Coronary artery (tissue), 2 donors: ENCODE data around the gene DUSP1.

Source experiments
- DNase-seq: peaks from one replicate; pipeline ENCODE4 v3.0.0-alpha.2; 2017; ENCODE audit warnings: low spot score
- H3K27ac ChIP-seq, 2 donors: fragments of 200-600 bp; sonication (generic); one replicate each; pipeline ENCODE4 v1.5.1; 2016 to 2019
- H3K4me3 ChIP-seq: fragments of 200-600 bp; sonication (generic); 2 replicates; pipeline ENCODE4 v1.5.1; 2016; ENCODE audit warnings: mild to moderate bottlenecking, moderate library complexity
- TF ChIP-seq, protein P1 (sequence below): fragments of 200-600 bp; sonication (generic); IDR thresholded peaks from one replicate; pipeline ENCODE4 v1.5.1; 2019; ENCODE audit warnings: antibody characterized with exemption

Gene DUSP1

DNA sequence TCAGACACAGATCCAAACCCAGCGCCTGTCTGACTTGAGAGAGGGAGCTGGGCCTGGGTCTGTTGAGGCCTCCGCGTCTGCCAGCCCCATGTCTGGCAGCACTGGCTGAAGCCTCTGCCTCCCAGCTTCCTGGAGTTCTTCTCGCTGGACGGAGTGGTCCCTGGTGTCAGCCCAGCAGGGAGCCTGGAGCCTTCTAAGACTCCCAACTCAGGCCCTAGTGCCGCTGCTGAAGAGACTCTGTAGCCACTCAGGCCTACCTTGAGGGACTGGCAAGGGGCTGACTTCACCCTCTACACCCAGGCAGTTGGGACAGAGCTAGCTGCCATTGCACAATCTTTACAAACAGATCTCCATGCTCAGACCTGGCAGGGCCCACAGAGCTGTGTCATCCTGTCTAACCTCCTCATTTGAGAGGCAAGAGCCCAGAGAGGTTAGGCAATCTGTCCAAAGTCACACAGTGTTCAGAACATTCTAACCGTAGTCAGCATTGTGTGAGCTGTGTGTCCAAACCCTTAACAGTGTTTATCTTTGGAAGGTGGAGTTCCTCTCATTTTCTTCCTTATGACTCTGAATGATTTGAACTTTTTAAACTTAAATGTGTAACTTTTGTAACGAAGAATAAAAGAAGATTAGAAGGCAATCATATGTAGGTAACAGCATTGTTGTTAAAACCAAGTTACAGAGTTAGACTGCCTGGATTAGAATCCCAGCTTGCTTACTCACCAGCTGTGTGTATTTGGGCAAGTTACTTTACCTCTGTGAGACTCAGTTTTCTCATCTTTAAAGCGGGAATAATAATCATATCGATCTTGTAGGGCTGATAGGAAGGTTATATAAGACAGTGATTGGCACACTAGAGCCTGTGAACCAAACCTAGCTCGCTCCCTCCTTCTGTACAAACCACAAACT, 4.6 kb upstream of the DUSP1 start:
- no peak for DNase-seq
- Histone ChIP-seq H3K4me3 (no peak overlapping the region), H3K27ac (peak overlapping the region; percentile 93 to 98)
- TF ChIP-seq, protein P1, sequence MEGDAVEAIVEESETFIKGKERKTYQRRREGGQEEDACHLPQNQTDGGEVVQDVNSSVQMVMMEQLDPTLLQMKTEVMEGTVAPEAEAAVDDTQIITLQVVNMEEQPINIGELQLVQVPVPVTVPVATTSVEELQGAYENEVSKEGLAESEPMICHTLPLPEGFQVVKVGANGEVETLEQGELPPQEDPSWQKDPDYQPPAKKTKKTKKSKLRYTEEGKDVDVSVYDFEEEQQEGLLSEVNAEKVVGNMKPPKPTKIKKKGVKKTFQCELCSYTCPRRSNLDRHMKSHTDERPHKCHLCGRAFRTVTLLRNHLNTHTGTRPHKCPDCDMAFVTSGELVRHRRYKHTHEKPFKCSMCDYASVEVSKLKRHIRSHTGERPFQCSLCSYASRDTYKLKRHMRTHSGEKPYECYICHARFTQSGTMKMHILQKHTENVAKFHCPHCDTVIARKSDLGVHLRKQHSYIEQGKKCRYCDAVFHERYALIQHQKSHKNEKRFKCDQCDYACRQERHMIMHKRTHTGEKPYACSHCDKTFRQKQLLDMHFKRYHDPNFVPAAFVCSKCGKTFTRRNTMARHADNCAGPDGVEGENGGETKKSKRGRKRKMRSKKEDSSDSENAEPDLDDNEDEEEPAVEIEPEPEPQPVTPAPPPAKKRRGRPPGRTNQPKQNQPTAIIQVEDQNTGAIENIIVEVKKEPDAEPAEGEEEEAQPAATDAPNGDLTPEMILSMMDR: no peak

DNA sequence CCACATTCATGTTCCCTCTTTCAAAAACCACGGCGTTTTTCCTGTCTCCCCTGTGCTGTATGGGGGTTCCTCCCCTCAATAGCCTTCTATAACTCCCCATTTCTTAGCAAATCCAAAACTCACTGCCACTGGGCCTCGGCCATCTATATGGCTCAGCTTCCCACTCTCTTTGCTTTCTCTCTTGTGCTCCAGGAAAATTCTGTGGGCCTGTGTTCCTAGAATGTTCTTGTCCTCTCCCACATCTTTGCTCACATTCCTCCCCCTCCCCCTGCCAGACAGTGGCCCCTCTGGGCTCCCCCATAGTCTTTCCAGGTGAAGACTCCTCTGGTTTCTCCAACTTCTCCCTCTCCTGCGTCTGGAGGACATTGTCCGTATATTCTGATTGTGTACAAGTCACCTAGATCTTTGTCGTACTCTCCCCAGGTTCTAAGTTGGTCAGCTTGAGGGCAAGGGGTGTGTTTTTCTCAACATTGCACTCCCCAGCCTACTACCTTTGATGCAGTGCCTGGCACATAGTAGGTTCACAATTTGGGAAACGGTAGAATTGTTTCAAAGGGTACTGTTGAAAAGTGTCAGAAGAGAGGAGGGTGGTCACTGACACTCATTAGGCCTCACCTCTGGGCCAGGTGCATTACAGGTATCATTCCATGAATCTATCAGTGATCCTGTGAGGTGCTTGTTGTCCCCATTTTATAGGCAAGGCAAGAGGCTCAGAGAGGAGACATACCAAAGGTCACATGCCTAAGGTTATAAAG, 3.7 kb upstream of the DUSP1 start:
- DNase-seq: no peak
- Histone ChIP-seq H3K4me3 (no peak overlapping the region), H3K27ac (peak overlapping the region; percentile 93 to 98)
- TF ChIP-seq, protein P1: no peak

DNA sequence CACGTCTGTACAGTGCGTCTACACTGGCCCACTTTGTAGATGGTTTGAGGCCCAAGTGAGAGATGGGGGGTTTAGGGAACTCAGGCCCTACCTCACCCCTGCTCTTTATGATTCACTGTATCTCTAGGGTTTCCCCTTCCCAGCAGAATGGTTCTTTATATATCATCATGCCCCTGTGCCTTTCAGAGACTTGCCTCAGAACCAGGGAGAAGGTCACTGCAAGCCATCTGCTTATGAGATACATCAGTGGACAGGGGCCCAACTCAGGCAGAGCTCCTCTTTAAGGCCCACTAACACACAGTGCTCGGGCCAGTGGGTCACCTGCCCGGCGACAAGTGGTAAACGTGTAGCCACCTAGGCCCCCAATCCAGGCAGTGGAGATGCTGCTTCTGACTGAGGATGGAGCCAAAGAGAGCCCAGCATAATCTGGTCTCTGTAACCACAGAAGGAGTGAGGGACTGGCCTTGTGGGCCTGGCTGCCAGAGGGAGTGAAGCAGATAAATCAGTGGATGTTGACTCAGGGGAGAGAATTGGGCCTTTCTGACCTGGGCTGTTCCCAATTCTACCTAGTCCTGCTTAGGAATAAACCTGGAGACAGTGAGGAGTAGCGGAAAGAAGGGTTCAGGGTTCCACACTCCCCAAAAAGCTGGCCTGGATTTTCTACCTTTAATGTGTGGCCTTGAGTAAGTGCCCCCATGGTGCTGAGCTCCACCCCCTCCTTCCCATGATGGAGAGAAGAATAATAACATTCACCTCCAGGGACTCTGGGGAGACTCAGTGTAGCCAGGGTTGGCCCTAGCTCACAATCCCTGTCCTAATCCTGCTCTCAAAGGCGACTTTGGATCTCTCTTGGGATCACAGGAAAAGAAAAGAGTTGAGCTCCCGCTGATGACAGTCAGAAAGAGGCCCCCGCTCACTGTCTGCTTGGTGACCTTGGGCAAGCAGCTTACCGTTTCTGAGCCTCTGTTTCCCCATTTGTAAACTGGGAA, 2.8 kb upstream of the DUSP1 start:
- TF ChIP-seq, protein P1: no peak
- H3K27ac ChIP-seq: peak overlapping the region; percentile 93 to 98
- no peak overlapping the region for H3K4me3 ChIP-seq
- no peak for DNase-seq

DNA sequence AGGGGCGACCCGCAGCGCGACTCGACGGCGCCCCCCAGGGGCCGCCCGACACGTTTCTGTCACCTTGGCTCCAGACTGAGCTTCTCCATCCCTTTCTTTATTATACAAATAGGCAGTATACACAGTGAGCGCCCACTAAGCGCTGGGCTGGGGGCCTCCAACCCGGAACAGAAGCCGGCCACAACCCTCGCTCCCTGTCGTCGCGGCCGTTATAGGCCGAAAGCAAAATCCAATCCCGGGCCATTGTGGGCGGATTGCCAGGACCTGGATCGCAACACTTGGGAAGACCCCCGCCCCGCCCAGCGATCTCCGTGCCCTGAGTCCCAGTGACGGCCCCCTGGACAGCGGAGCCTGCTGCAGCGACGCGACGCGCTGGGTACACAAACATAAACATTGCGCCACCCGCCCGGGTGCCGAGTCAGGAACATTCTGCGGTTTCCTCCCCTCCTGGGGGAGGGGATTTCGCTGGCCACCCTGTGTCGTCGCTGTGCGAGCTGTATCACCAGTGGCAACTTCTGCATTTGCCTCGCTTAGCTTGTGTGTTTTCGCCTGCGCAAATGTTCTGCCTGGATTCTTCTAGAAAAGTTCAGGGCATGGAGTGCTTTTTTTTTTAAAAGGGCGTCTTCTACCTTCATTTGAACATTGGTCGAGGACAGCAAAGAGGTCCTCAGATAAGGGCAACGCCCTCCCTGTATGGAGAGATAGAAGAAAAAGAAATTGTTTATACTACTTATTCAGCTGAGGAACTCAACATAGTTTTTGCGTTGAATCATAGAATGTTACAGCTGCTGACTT, 1.3 kb upstream of the DUSP1 start:
- TF ChIP-seq, protein P1: peak; percentile 26
- Histone ChIP-seq H3K27ac (peak overlapping the region; percentile 93 to 98), H3K4me3 (peak overlapping the region; percentile 86)
- DNase-seq: peak; percentile 99

DNA sequence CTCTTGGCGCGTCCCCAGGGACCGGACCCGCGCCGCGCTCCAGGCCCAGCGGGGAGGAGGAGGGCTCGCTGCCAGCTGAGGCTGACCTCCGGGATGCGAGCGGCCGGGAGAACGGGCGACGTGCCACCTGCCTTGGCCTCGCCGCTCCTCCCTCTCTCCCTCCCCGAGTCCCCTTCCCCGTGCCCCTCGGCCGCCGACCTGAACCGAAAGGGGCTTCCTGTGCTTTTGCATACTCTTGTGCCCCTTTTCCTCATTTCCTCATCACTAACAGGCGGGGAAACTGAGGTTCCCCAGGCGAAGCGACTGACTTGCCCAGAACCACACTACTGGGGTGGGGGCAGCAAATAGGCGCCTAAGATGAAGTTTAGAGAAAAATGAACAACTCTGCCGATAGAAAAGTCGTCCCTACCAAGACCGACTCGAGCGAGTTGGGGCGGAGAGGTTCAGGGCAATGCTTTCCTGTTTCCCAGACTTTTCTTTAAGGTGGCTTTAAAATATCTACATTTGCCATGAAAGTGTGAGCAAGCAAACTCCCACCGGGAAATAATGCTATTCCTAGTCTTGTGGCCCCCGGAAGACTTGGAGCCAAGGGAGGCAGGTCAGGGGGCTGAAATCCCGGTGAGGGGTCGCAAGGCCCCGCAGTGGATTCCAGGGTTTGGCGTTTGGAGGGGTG, 580 bp upstream of the DUSP1 start:
- no peak for DNase-seq
- Histone ChIP-seq H3K4me3 (peak overlapping the region; percentile 86), H3K27ac (peak overlapping the region; percentile 93 to 98)
- TF ChIP-seq, protein P1: no peak

DNA sequence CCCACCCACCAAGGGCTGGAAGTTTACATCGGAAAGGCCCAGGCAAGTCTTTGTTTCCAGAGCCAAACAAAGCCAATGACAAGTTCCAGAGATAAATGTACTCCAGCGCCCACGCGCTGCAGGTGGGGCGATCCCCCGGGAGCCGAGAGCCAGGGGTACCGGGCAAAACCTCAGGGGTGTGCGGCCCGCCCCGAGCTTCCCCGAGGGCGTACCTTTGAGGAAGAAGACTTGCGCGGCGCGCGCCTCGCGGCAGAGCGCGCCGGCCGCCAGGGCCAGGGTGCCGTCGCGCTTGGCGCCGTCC, 671 bp downstream of the DUSP1 start:
- DNase-seq: no peak
- H3K4me3 ChIP-seq: peak overlapping the region; percentile 86
- peak overlapping the region; percentile 93 to 98 for H3K27ac ChIP-seq
- TF ChIP-seq, protein P1: no peak
